ENCODE results near the gene PHACTR3. TPM values are rescaled to one million over a fixed set of nuclear protein-coding genes. Genes with fewer than 3 reads are reported as not detected.

Gene PHACTR3
- total and polyA plus RNA-seq, 2 of the 8 experiments (the other 6 are each of a cell fraction or from before 2014, with no cell fraction given), result 0.05 to 0.13 TPM

DNA sequence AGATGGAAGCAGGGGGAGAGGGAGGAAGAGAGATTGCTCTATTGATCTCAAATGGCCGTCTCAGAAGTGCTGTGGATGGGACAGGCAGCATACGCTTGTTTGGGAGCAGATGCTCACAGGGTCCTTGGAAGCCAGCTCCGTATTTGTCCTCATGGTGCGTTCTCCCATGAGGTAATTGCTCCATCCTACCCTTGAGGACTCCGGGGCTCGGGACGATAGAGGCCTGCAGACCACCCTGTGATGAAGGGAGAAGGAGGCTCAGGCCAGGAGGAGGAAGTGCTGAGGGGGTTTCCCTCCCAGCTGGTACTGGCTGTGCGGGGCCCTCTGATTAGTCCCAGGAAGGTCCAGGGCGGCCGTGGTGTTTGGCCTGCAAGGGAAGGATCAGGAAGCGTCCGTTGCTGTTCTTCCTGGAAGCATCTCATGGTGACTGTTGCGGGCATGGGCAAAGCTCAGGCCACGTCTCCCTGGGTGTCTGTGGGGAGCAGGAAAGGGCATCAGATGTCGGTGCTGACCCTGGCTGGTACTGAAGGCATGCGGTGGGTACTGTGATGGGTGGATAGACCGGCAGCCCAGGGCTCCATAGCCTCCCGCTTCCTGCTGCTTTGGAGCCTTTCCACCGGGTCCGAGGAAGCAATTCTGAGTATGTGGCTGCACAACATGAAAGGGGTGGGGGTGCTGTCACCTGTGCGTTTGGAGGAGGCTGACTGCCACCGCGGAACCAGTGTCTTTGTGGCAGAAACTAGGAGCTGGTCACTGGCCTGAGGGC, 170.8 kb downstream of the PHACTR3 start (continued):
- no peak for TF ChIP-seq CHD7 (IDR thresholded peaks at IDR 0.05; ENCODE audit: insufficient replicate concordance, low read length)
- no peak for TF ChIP-seq TEAD4 (IDR thresholded peaks at IDR 0.05; ENCODE audit: low read depth, low read length)
- TF ChIP-seq EGR1 (IDR thresholded peaks at IDR 0.05; ENCODE audit: borderline replicate concordance, low read depth, low read length), result no peak
- no peak for TF ChIP-seq MAX (IDR thresholded peaks at IDR 0.05)
- TF ChIP-seq GABPA (IDR thresholded peaks at IDR 0.05; ENCODE audit: borderline replicate concordance, insufficient read depth, low read length), result no peak
- TF ChIP-seq CREB1 (IDR thresholded peaks at IDR 0.05), result no peak
- no peak for TF ChIP-seq TAF1 (IDR thresholded peaks at IDR 0.05; ENCODE audit: low read depth, low read length)
- no peak for TF ChIP-seq ZNF274 (IDR thresholded peaks at IDR 0.05; ENCODE audit: borderline replicate concordance, extremely low read depth, low read length)
- no peak for TF ChIP-seq TBP (IDR thresholded peaks at IDR 0.05; ENCODE audit: low read depth, low read length)
- TF ChIP-seq SP4 (IDR thresholded peaks at IDR 0.05; ENCODE audit: low read length), result no peak
